Mucosa of stomach (tissue), 1 donor: ENCODE data around the gene AGMO.
"Not testable (repeated sequence)": the region's sequence is repeated elsewhere in the genome, so short reads cannot be mapped to it uniquely, and the experiment has no call there.

Experiments used
- H3K27me3 ChIP-seq: one replicate; pipeline ENCODE4 v1.7.0; 2013; ENCODE audit warnings: mild to moderate bottlenecking, low read length; ENCODE audit not compliant: control insufficient read depth, insufficient read depth
- H3K36me3 ChIP-seq: one replicate; pipeline ENCODE4 v1.7.0; 2013; ENCODE audit warnings: low read length; ENCODE audit not compliant: control insufficient read depth, insufficient read depth
- H3K4me1 ChIP-seq: one replicate; pipeline ENCODE4 v1.7.0; 2013; ENCODE audit warnings: mild to moderate bottlenecking, low read length; ENCODE audit not compliant: control insufficient read depth, insufficient read depth
- H3K4me3 ChIP-seq: one replicate; pipeline ENCODE4 v1.7.0; 2013; ENCODE audit warnings: low read length
- H3K9ac ChIP-seq: one replicate; pipeline ENCODE4 v1.7.0; 2013; ENCODE audit warnings: mild to moderate bottlenecking, low read length, moderate library complexity
- H3K9me3 ChIP-seq: one replicate; pipeline ENCODE4 v1.7.0; 2013; ENCODE audit warnings: mild to moderate bottlenecking, low read length, moderate library complexity; ENCODE audit not compliant: control insufficient read depth
- donor health status: Pancreatic carcinoma.

AGMO gene

GRCh38 chr7:15524077-15524476 is 37.7 kb downstream of the AGMO start:
- Histone ChIP-seq H3K4me3 (no peak overlapping the region), H3K4me1 (no peaks in the 10 kb centered on the region), H3K9ac (no peak overlapping the region), H3K9me3 (no peaks in the 10 kb centered on the region), H3K36me3 (no peaks in the 10 kb centered on the region), H3K27me3 (no peaks in the 10 kb centered on the region)

GRCh38 chr7:15517865-15518264 is 44.0 kb downstream of the AGMO start:
- not testable (repeated sequence) for H3K9ac ChIP-seq, H3K4me3 ChIP-seq, H3K4me1 ChIP-seq, H3K9me3 ChIP-seq, H3K27me3 ChIP-seq, H3K36me3 ChIP-seq

GRCh38 chr7:15515252-15515651 is 46.6 kb downstream of the AGMO start:
- Histone ChIP-seq H3K9me3 (no peaks in the 10 kb centered on the region), H3K36me3 (no peaks in the 10 kb centered on the region), H3K4me1 (no peaks in the 10 kb centered on the region), H3K4me3 (no peak overlapping the region), H3K27me3 (no peaks in the 10 kb centered on the region), H3K9ac (no peak overlapping the region)

- Histone ChIP-seq H3K4me1 (no peaks in the 10 kb centered on the region), H3K4me3 (no peak overlapping the region), H3K9ac (no peak overlapping the region), H3K9me3 (no peaks in the 10 kb centered on the region), H3K36me3 (no peaks in the 10 kb centered on the region), H3K27me3 (no peaks in the 10 kb centered on the region)
Measured at GRCh38 chr7:15508258-15508657, 53.6 kb downstream of the AGMO start.

GRCh38 chr7:15507708-15508107 is 54.1 kb downstream of the AGMO start:
- Histone ChIP-seq H3K27me3 (no peaks in the 10 kb centered on the region), H3K9me3 (no peaks in the 10 kb centered on the region), H3K36me3 (no peaks in the 10 kb centered on the region), H3K4me1 (no peaks in the 10 kb centered on the region), H3K4me3 (no peak overlapping the region), H3K9ac (no peak overlapping the region)

GRCh38 chr7:15507171-15507570 is 54.6 kb downstream of the AGMO start:
- Histone ChIP-seq H3K4me3 (no peak overlapping the region), H3K36me3 (no peaks in the 10 kb centered on the region), H3K27me3 (no peaks in the 10 kb centered on the region), H3K9ac (no peak overlapping the region), H3K9me3 (no peaks in the 10 kb centered on the region), H3K4me1 (no peaks in the 10 kb centered on the region)

- no peaks in the 10 kb centered on the region for H3K4me1 ChIP-seq
- H3K9me3 ChIP-seq = no peaks in the 10 kb centered on the region
- no peaks in the 10 kb centered on the region for H3K27me3 ChIP-seq
- H3K4me3 ChIP-seq = no peak overlapping the region
- no peak overlapping the region for H3K9ac ChIP-seq
- H3K36me3 ChIP-seq = no peaks in the 10 kb centered on the region
Measured at GRCh38 chr7:15505761-15506160, 56.1 kb downstream of the AGMO start.

GRCh38 chr7:15504351-15504750 is 57.5 kb downstream of the AGMO start:
- Histone ChIP-seq H3K4me3 (no peak overlapping the region), H3K9ac (no peak overlapping the region), H3K36me3 (no peaks in the 10 kb centered on the region), H3K27me3 (no peaks in the 10 kb centered on the region), H3K9me3 (no peaks in the 10 kb centered on the region), H3K4me1 (no peaks in the 10 kb centered on the region)

- H3K4me1 ChIP-seq = no peaks in the 10 kb centered on the region
- H3K9ac ChIP-seq = no peak overlapping the region
- H3K36me3 ChIP-seq = no peaks in the 10 kb centered on the region
- H3K9me3 ChIP-seq = no peaks in the 10 kb centered on the region
- H3K27me3 ChIP-seq = no peaks in the 10 kb centered on the region
- no peak overlapping the region for H3K4me3 ChIP-seq
Measured at GRCh38 chr7:15503603-15504290, 58.1 kb downstream of the AGMO start.

- Histone ChIP-seq H3K36me3 (no peaks in the 10 kb centered on the region), H3K4me3 (no peak overlapping the region), H3K9ac (no peak overlapping the region), H3K27me3 (no peaks in the 10 kb centered on the region), H3K4me1 (no peaks in the 10 kb centered on the region), H3K9me3 (no peaks in the 10 kb centered on the region)
Measured at GRCh38 chr7:15498465-15498864, 63.4 kb downstream of the AGMO start.

- Histone ChIP-seq H3K27me3 (no peaks in the 10 kb centered on the region), H3K36me3 (no peaks in the 10 kb centered on the region), H3K9ac (no peak overlapping the region), H3K4me1 (no peaks in the 10 kb centered on the region), H3K9me3 (no peaks in the 10 kb centered on the region), H3K4me3 (no peak overlapping the region)
Measured at GRCh38 chr7:15495170-15495569, 66.6 kb downstream of the AGMO start.

- Histone ChIP-seq H3K9ac (no peak overlapping the region), H3K4me3 (no peak overlapping the region), H3K27me3 (no peaks in the 10 kb centered on the region), H3K4me1 (no peaks in the 10 kb centered on the region), H3K9me3 (no peaks in the 10 kb centered on the region), H3K36me3 (no peaks in the 10 kb centered on the region)
Measured at GRCh38 chr7:15494711-15495110, 67.1 kb downstream of the AGMO start.

- Histone ChIP-seq H3K4me3 (no peak overlapping the region), H3K4me1 (no peaks in the 10 kb centered on the region), H3K27me3 (no peaks in the 10 kb centered on the region), H3K9ac (no peak overlapping the region), H3K9me3 (no peaks in the 10 kb centered on the region), H3K36me3 (no peaks in the 10 kb centered on the region)
Measured at GRCh38 chr7:15491361-15491760, 70.5 kb downstream of the AGMO start.
